OCI-LY1 (cell line): ENCODE results near the gene TACR2.

ENCODE experiments used
- H2AFZ ChIP-seq: fragments of 200-600 bp; sonication (generic), shearing (Covaris generic); 2 replicates; pipeline ENCODE4 v1.6.0; 2014; ENCODE audit warnings: antibody characterized with exemption, mild to moderate bottlenecking, low read length
- H3F3A ChIP-seq: fragments of 200-600 bp; sonication (generic), shearing (Covaris generic); 2 replicates; pipeline ENCODE4 v1.6.0; 2014; ENCODE audit warnings: mild to moderate bottlenecking, antibody characterized with exemption, low read length, moderate library complexity; ENCODE audit not compliant: insufficient read depth
- H3K27ac ChIP-seq: fragments of 200-600 bp; sonication (generic); 2 replicates; pipeline ENCODE4 v1.5.1; 2014; ENCODE audit warnings: low read length, mixed run types, mild to moderate bottlenecking, low read depth; ENCODE audit not compliant: poor library complexity, severe bottlenecking
- H3K27me3 ChIP-seq: fragments of 200-600 bp; sonication (generic); 2 replicates; pipeline ENCODE4 v1.6.0; 2014; ENCODE audit warnings: antibody characterized with exemption, mild to moderate bottlenecking, low read length, moderate library complexity; ENCODE audit not compliant: insufficient read depth
- H3K36me3 ChIP-seq: fragments of 200-600 bp; sonication (generic); 2 replicates; pipeline ENCODE4 v1.6.1; 2014; ENCODE audit warnings: mild to moderate bottlenecking, antibody characterized with exemption, low read length, moderate library complexity, mixed read lengths; ENCODE audit not compliant: insufficient read depth
- H3K4me1 ChIP-seq: fragments of 200-600 bp; sonication (generic); 2 replicates; pipeline ENCODE4 v1.5.1; 2014; ENCODE audit warnings: mild to moderate bottlenecking, low read length, moderate library complexity; ENCODE audit not compliant: insufficient read depth, severe bottlenecking
- H3K4me2 ChIP-seq: fragments of 200-600 bp; sonication (generic), shearing (Covaris generic); 2 replicates; pipeline ENCODE4 v1.6.1; 2014; ENCODE audit warnings: low read length
- H3K4me3 ChIP-seq: fragments of 200-600 bp; sonication (generic); 2 replicates; pipeline ENCODE4 v1.5.1; 2014; ENCODE audit warnings: low read length, low read depth, mild to moderate bottlenecking, mixed read lengths; ENCODE audit not compliant: poor library complexity, severe bottlenecking
- H3K79me2 ChIP-seq: fragments of 200-600 bp; shearing (Covaris generic); 2 replicates; pipeline ENCODE4 v1.6.1; 2016; ENCODE audit warnings: mixed run types, low read length, mixed read lengths; ENCODE audit not compliant: insufficient read depth
- H3K9ac ChIP-seq: fragments of 200-600 bp; sonication (generic), shearing (Covaris generic); 2 replicates; pipeline ENCODE4 v1.6.1; 2014; ENCODE audit warnings: mild to moderate bottlenecking, low read length, mixed read lengths
- H3K9me2 ChIP-seq: fragments of 200-600 bp; sonication (generic), shearing (Covaris generic); 2 replicates; pipeline ENCODE4 v1.6.1; 2014; ENCODE audit warnings: low read depth, mild to moderate bottlenecking, low read length, mixed read lengths
- H3K9me3 ChIP-seq: fragments of 200-600 bp; shearing (Covaris generic); 2 replicates; pipeline ENCODE4 v1.6.1; 2014; ENCODE audit warnings: low read length, mixed read lengths
- H4K20me1 ChIP-seq: fragments of 200-600 bp; sonication (generic), shearing (Covaris generic); 2 replicates; pipeline ENCODE4 v1.6.0; 2016; ENCODE audit warnings: mild to moderate bottlenecking, low read length; ENCODE audit not compliant: insufficient read depth
- CTCF ChIP-seq: fragments of 200-600 bp; sonication (generic), shearing (Covaris generic); IDR thresholded peaks from 2 replicates; pipeline ENCODE4 v1.5.1; 2017; ENCODE audit warnings: mild to moderate bottlenecking, antibody characterized with exemption, low read length, moderate library complexity, mixed read lengths
- EZH2 ChIP-seq: fragments of 200-600 bp; sonication (generic), shearing (Covaris generic); IDR thresholded peaks from 2 replicates; pipeline ENCODE4 v1.8.0; 2017; ENCODE audit warnings: borderline replicate concordance, mixed run types, mild to moderate bottlenecking, antibody characterized with exemption, low read length, moderate library complexity, mixed read lengths

The TACR2 gene

GRCh38 chr10:69391158-69391557, 25.6 kb downstream of the TACR2 start:
- Histone ChIP-seq H2AFZ (no peak overlapping the region), H3K9ac (no peak overlapping the region), H3K4me2 (no peak overlapping the region), H3K36me3 (peaks cover 34% of the 10 kb centered on the region; the same call in 1 of the 2 replicates), H3K79me2 (no peaks in the 10 kb centered on the region), H3K27me3 (no peaks in the 10 kb centered on the region), H3K9me3 (no peaks in the 10 kb centered on the region), H3K9me2 (no peaks in the 10 kb centered on the region), H3K27ac (no peak overlapping the region), H4K20me1 (no peaks in the 10 kb centered on the region), H3F3A (no peaks in the 10 kb centered on the region), H3K4me3 (no peak overlapping the region), H3K4me1 (peaks cover 21% of the 10 kb centered on the region)
- no peak for TF ChIP-seq EZH2
- TF ChIP-seq CTCF = no peak

- Histone ChIP-seq H3K27ac (peak overlapping the region; percentile 25), H2AFZ (no peak overlapping the region), H4K20me1 (no peaks in the 10 kb centered on the region), H3K79me2 (no peaks in the 10 kb centered on the region), H3K4me3 (no peak overlapping the region), H3K9me2 (no peaks in the 10 kb centered on the region), H3K4me2 (no peak overlapping the region), H3F3A (no peaks in the 10 kb centered on the region), H3K9ac (no peak overlapping the region), H3K27me3 (no peaks in the 10 kb centered on the region), H3K4me1 (peaks cover 21% of the 10 kb centered on the region), H3K36me3 (peaks cover 41% of the 10 kb centered on the region; the same call in 1 of the 2 replicates), H3K9me3 (no peaks in the 10 kb centered on the region)
- no peak for TF ChIP-seq CTCF
- no peak for TF ChIP-seq EZH2
Measured at GRCh38 chr10:69389827-69390490, 26.8 kb downstream of the TACR2 start.

- H3K9ac ChIP-seq = no peak overlapping the region
- H3F3A ChIP-seq = no peaks in the 10 kb centered on the region
- H3K9me3 ChIP-seq = no peaks in the 10 kb centered on the region
- H3K79me2 ChIP-seq = no peaks in the 10 kb centered on the region
- no peak for TF ChIP-seq CTCF
- TF ChIP-seq EZH2 = no peak
- no peaks in the 10 kb centered on the region for H4K20me1 ChIP-seq
- H3K9me2 ChIP-seq = no peaks in the 10 kb centered on the region
- H3K36me3 ChIP-seq = peaks cover 47% of the 10 kb centered on the region; the same call in 1 of the 2 replicates
- no peaks in the 10 kb centered on the region for H3K27me3 ChIP-seq
- no peak overlapping the region for H3K4me2 ChIP-seq
- no peak overlapping the region for H2AFZ ChIP-seq
- peaks cover 21% of the 10 kb centered on the region for H3K4me1 ChIP-seq
- no peak overlapping the region for H3K4me3 ChIP-seq
- H3K27ac ChIP-seq = no peak overlapping the region
Measured at GRCh38 chr10:69388488-69388887, 28.2 kb downstream of the TACR2 start.
